H9 (cell line): Measurements from ENCODE around the gene CYP2D6. TPM values are rescaled to one million over a fixed set of nuclear protein-coding genes. Genes with fewer than 3 reads are reported as not detected.
"Not testable (repeated sequence)": the region's sequence is repeated elsewhere in the genome, so short reads cannot be mapped to it uniquely, and the experiment has no call there.

Source experiments
- DNase-seq: peaks from one replicate; pipeline ENCODE4 v3.0.0-alpha.2; 2017
- H2AFZ ChIP-seq: one replicate; pipeline ENCODE4 v1.6.1; 2013; ENCODE audit warnings: mild to moderate bottlenecking, low read length, control low read depth, moderate library complexity
- H2AK5ac ChIP-seq: 2 replicates; pipeline ENCODE4 v1.6.1; 2013; ENCODE audit warnings: low read length, control low read depth, mixed read lengths; ENCODE audit not compliant: insufficient read length
- H2BK120ac ChIP-seq: one replicate; pipeline ENCODE4 v1.6.1; 2013; ENCODE audit warnings: low read depth, mild to moderate bottlenecking, low read length, control low read depth, inconsistent platforms; ENCODE audit not compliant: poor library complexity, severe bottlenecking
- H2BK12ac ChIP-seq: 2 replicates; pipeline ENCODE4 v1.6.1; 2013; ENCODE audit warnings: low read length, control low read depth, mixed read lengths, low read depth; ENCODE audit not compliant: insufficient read length
- H2BK15ac ChIP-seq: 2 replicates; pipeline ENCODE4 v1.6.1; 2013; ENCODE audit warnings: low read depth, low read length, control low read depth
- H2BK20ac ChIP-seq: one replicate; pipeline ENCODE4 v1.6.1; 2013; ENCODE audit warnings: low read depth, mild to moderate bottlenecking, low read length, control low read depth, inconsistent platforms; ENCODE audit not compliant: poor library complexity, severe bottlenecking
- H2BK5ac ChIP-seq: 2 replicates; pipeline ENCODE4 v1.6.1; 2013; ENCODE audit warnings: low read length, control low read depth, mixed read lengths; ENCODE audit not compliant: insufficient read length
- H3K14ac ChIP-seq: 2 replicates; pipeline ENCODE4 v1.6.1; 2013; ENCODE audit warnings: low read length, control low read depth; ENCODE audit not compliant: insufficient read depth
- H3K18ac ChIP-seq: 2 replicates; pipeline ENCODE4 v1.6.1; 2013; ENCODE audit warnings: low read depth, mild to moderate bottlenecking, mixed read lengths, low read length, control low read depth; ENCODE audit not compliant: insufficient read length
- H3K23ac ChIP-seq: 2 replicates; pipeline ENCODE4 v1.6.1; 2013; ENCODE audit warnings: low read length, control low read depth, mixed read lengths, low read depth; ENCODE audit not compliant: insufficient read length
- H3K23me2 ChIP-seq: 2 replicates; pipeline ENCODE4 v1.6.1; 2013; ENCODE audit warnings: low read depth, mild to moderate bottlenecking, mixed read lengths, low read length, control low read depth; ENCODE audit not compliant: insufficient read length, poor library complexity, severe bottlenecking
- H3K27ac ChIP-seq: 2 replicates; pipeline ENCODE4 v1.5.1; 2013; ENCODE audit warnings: low read length, control low read depth, mixed read lengths, low read depth; ENCODE audit not compliant: insufficient read length
- H3K27me3 ChIP-seq: 2 replicates; pipeline ENCODE4 v1.6.1; 2013; ENCODE audit warnings: low read length, control low read depth, inconsistent platforms; ENCODE audit not compliant: insufficient read depth
- H3K4ac ChIP-seq: 2 replicates; pipeline ENCODE4 v1.6.1; 2013; ENCODE audit warnings: low read depth, mild to moderate bottlenecking, control low read depth, inconsistent platforms, low read length, moderate library complexity
- H3K4me1 ChIP-seq: 2 replicates; pipeline ENCODE4 v1.6.1; 2013; ENCODE audit warnings: low read length, control low read depth, inconsistent platforms; ENCODE audit not compliant: insufficient read depth
- H3K4me2 ChIP-seq: 2 replicates; pipeline ENCODE4 v1.6.1; 2013; ENCODE audit warnings: low read length, control low read depth, mixed read lengths; ENCODE audit not compliant: insufficient read length, insufficient read depth
- H3K56ac ChIP-seq: 2 replicates; pipeline ENCODE4 v1.6.1; 2013; ENCODE audit warnings: low read depth, mild to moderate bottlenecking, mixed read lengths, low read length, control low read depth; ENCODE audit not compliant: insufficient read length
- H3K79me1 ChIP-seq: 2 replicates; pipeline ENCODE4 v1.6.1; 2013; ENCODE audit warnings: low read depth, mild to moderate bottlenecking, moderate library complexity, low read length, control low read depth, inconsistent platforms; ENCODE audit not compliant: insufficient read depth, poor library complexity, severe bottlenecking
- H3K79me2 ChIP-seq: 2 replicates; pipeline ENCODE4 v1.6.1; 2013; ENCODE audit warnings: low read length, control low read depth, inconsistent platforms; ENCODE audit not compliant: insufficient read depth
- H3K9ac ChIP-seq: 2 replicates; pipeline ENCODE4 v1.6.1; 2013; ENCODE audit warnings: low read length, control low read depth, mixed read lengths; ENCODE audit not compliant: insufficient read length; ENCODE audit errors: extremely low read depth
- H3K9me3 ChIP-seq: one replicate; pipeline ENCODE4 v1.6.1; 2013; ENCODE audit warnings: low read depth, low read length, inconsistent platforms; ENCODE audit not compliant: control insufficient read depth
- H3T11ph ChIP-seq: one replicate; pipeline ENCODE4 v1.6.1; 2013; ENCODE audit warnings: mild to moderate bottlenecking, low read length, control low read depth, inconsistent platforms
- H4K20me1 ChIP-seq: one replicate; pipeline ENCODE4 v1.6.1; 2013; ENCODE audit not compliant: control insufficient read depth, insufficient read length, insufficient read depth
- H4K5ac ChIP-seq: 2 replicates; pipeline ENCODE4 v1.6.1; 2013; ENCODE audit warnings: low read depth, mild to moderate bottlenecking, mixed read lengths, low read length, control low read depth; ENCODE audit not compliant: insufficient read length
- H4K8ac ChIP-seq: replicated peaks from 2 replicates; pipeline ENCODE4 v1.6.1; 2013; ENCODE audit warnings: low read length, control low read depth, mixed read lengths, low read depth; ENCODE audit not compliant: insufficient read length
- H4K91ac ChIP-seq: 2 replicates; pipeline ENCODE4 v1.6.1; 2013; ENCODE audit warnings: low read depth, mild to moderate bottlenecking, moderate library complexity, mixed read lengths, low read length, control low read depth; ENCODE audit not compliant: insufficient read length
- H3K27ac Mint-ChIP-seq, 3 experiments: 2 replicates in 2 of 3; 3 replicates in 1 of 3; pipeline ENCODE4 v1.8.0; 2020 to 2021; ENCODE audit warnings: mixed read lengths in 3 of 3, mild to moderate bottlenecking in 1 of 3, moderate library complexity in 1 of 3
- H3K27me3 Mint-ChIP-seq: 2 replicates; pipeline ENCODE4 v1.8.0; 2021; ENCODE audit warnings: low read depth, mild to moderate bottlenecking, moderate library complexity, mixed read lengths
- H3K36me3 Mint-ChIP-seq, 3 experiments: 2 replicates in 2 of 3; 3 replicates in 1 of 3; pipeline ENCODE4 v1.8.0; 2020 to 2021; ENCODE audit warnings: low read depth in 3 of 3, mixed read lengths in 3 of 3; ENCODE audit not compliant: insufficient read depth in 1 of 3
- H3K4me1 Mint-ChIP-seq, 2 experiments: 2 replicates each; pipeline ENCODE4 v1.8.0; 2020; ENCODE audit warnings: mixed read lengths in 2 of 2
- H3K4me3 Mint-ChIP-seq, 2 experiments: 2 replicates in 1 of 2; 3 replicates in 1 of 2; pipeline ENCODE4 v1.8.0; 2020 to 2021; ENCODE audit warnings: mild to moderate bottlenecking in 2 of 2, mixed read lengths in 2 of 2, moderate library complexity in 1 of 2
- H3K9me3 Mint-ChIP-seq, 2 experiments: 2 replicates in 1 of 2; 3 replicates in 1 of 2; pipeline ENCODE4 v1.8.0; 2020; ENCODE audit warnings: mild to moderate bottlenecking in 2 of 2, mixed read lengths in 2 of 2, moderate library complexity in 1 of 2
- WGBS: extraction: QIAGEN DNeasy Blood & Tissue Kit; methylation state at CpG from one replicate; pipeline ENCODE4 v1.1.7; 2013; ENCODE audit warnings: missing lambda C conversion rate, low lambda C conversion rate, mixed read lengths; ENCODE audit not compliant: insufficient read length; ENCODE audit errors: extremely low coverage; 5-methylcytosine and 5-hydroxymethylcytosine counted together
- total RNA-seq: library from RNA; stranded (reverse); gene quantifications from 2 replicates; pipeline ENCODE4 v1.2.1, GENCODE V29; 2021
- TF ChIP-seq, protein P1 (sequence below): fragments of 200-600 bp; sonication (generic); conservative IDR thresholded peaks from 3 replicates; pipeline ENCODE4 v1.8.0; 2021; ENCODE audit warnings: antibody characterized with exemption, mild to moderate bottlenecking

The CYP2D6 gene
- total RNA-seq, 1 experiment from 2014 or later = 2.3 TPM

GRCh38 chr22:42108848-42109247, 21.8 kb downstream of the CYP2D6 start:
- Histone ChIP-seq H3K9me3 (peaks cover 10% of the 10 kb centered on the region), H2BK15ac (no peak overlapping the region), H3K27me3 (no peaks in the 10 kb centered on the region), H2BK120ac (no peak overlapping the region), H4K91ac (no peak overlapping the region), H2AK5ac (no peak overlapping the region), H3K56ac (no peak overlapping the region), H2BK12ac (no peak overlapping the region), H3K27ac (no peak overlapping the region), H3K23me2 (no peaks in the 10 kb centered on the region), H3K14ac (no peak overlapping the region), H4K5ac (no peak overlapping the region), H3K4me1 (no peaks in the 10 kb centered on the region), H3T11ph (no peak overlapping the region), H2AFZ (no peak overlapping the region), H3K4ac (no peak overlapping the region), H2BK20ac (no peak overlapping the region), H3K9ac (no peak overlapping the region), H3K4me2 (no peak overlapping the region), H3K79me1 (no peaks in the 10 kb centered on the region), H3K79me2 (no peaks in the 10 kb centered on the region), H4K8ac (no peak overlapping the region), H3K18ac (no peak overlapping the region), H4K20me1 (no peaks in the 10 kb centered on the region), H2BK5ac (no peak overlapping the region), H3K23ac (no peak overlapping the region)
- peak; percentile 36 for DNase-seq
- TF ChIP-seq, protein P1, sequence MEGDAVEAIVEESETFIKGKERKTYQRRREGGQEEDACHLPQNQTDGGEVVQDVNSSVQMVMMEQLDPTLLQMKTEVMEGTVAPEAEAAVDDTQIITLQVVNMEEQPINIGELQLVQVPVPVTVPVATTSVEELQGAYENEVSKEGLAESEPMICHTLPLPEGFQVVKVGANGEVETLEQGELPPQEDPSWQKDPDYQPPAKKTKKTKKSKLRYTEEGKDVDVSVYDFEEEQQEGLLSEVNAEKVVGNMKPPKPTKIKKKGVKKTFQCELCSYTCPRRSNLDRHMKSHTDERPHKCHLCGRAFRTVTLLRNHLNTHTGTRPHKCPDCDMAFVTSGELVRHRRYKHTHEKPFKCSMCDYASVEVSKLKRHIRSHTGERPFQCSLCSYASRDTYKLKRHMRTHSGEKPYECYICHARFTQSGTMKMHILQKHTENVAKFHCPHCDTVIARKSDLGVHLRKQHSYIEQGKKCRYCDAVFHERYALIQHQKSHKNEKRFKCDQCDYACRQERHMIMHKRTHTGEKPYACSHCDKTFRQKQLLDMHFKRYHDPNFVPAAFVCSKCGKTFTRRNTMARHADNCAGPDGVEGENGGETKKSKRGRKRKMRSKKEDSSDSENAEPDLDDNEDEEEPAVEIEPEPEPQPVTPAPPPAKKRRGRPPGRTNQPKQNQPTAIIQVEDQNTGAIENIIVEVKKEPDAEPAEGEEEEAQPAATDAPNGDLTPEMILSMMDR = no peak
- Mint-ChIP-seq H3K4me3 (no peak overlapping the region), H3K27me3 (peaks cover 14% of the 10 kb centered on the region), H3K36me3 (peaks cover 2 to 6% (median 6%) of the 10 kb centered on the region in 3 experiments; a peak in 5 of 7 replicates), H3K9me3 (peaks cover 10 to 12% of the 10 kb centered on the region in 2 experiments), H3K4me1 (peaks cover 7 to 10% of the 10 kb centered on the region in 2 experiments), H3K27ac (no peak overlapping the region)
- WGBS = no CpG with 5 or more reads among the region's 18 CpGs

GRCh38 chr22:42104332-42104860, 26.2 kb downstream of the CYP2D6 start:
- not testable (repeated sequence) for H3K23ac ChIP-seq, H3K23me2 ChIP-seq, H4K91ac ChIP-seq, H3K4me2 ChIP-seq, H3K14ac ChIP-seq, H3K4me1 Mint-ChIP-seq, H2BK15ac ChIP-seq, H3K18ac ChIP-seq, H3T11ph ChIP-seq, H3K27ac ChIP-seq, H4K5ac ChIP-seq, H2BK20ac ChIP-seq, H4K20me1 ChIP-seq, H2BK120ac ChIP-seq, H2AK5ac ChIP-seq, H3K4me1 ChIP-seq, H2BK12ac ChIP-seq, H3K9me3 ChIP-seq, H3K27me3 ChIP-seq, H3K4me3 Mint-ChIP-seq, H3K9ac ChIP-seq, H2AFZ ChIP-seq, H3K27ac Mint-ChIP-seq, H4K8ac ChIP-seq, H2BK5ac ChIP-seq, DNase-seq, H3K56ac ChIP-seq, H3K79me1 ChIP-seq, H3K79me2 ChIP-seq, H3K4ac ChIP-seq
- H3K27me3 Mint-ChIP-seq = peaks cover 16% of the 10 kb centered on the region
- peaks cover 13 to 16% (median 16%) of the 10 kb centered on the region in 3 experiments for H3K36me3 Mint-ChIP-seq
- peaks cover 35 to 38% of the 10 kb centered on the region in 2 experiments for H3K9me3 Mint-ChIP-seq
- WGBS = no CpG with 5 or more reads among the region's 6 CpGs
